GM13976 (cell line): ENCODE results near the gene ZNF839.

ENCODE experiments used
- DNase-seq: peaks from one replicate; pipeline ENCODE4 v3.0.0; 2012; ENCODE audit warnings: low spot score
- CTCF ChIP-seq: IDR thresholded peaks from 2 replicates; pipeline ENCODE4 v1.5.1; 2012; ENCODE audit warnings: borderline replicate concordance, mild to moderate bottlenecking; ENCODE audit not compliant: insufficient read depth; ENCODE audit errors: extremely low read depth, missing control alignments, control extremely low read depth
- in situ Hi-C: fragments of 300-500 bp; cut with MboI; formaldehyde crosslinking; loops from one replicate; pipeline ENCODE4 v1.12.0; 2022; ENCODE audit warnings: low sequenced_read_pairs, mixed read lengths, inconsistent platforms; ENCODE audit not compliant: unreplicated experiment

ZNF839 gene

DNA sequence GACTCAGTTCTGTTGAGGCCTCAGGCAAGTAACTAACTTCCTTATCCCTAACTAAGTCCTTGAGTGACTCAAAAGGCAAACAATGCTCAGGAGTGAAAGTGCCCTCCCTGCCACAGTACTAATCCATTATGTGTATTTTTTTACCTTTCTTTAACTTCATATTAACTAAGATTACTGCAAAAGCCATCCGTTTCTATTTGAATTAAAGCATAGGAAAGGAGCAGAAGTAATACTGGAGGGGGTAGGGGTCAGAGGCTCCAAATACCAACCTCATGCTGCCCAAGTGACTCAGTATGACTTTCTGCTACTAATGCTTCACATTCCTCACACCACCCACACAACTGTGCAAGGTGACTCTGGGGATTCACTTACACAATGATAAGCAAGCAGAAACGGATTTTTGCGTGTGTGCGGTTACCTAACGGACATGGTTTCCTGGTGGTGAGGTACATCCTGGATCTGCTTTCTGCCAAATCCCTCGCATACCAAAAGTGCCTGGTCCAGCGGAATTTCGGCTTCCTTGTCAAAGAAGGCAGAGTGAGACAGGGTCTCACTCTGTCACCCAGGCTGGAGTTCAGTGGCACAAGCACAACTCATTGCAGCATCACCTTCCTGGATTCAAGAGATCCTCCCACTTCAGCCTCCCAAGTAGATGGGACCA is 39.7 kb upstream of the ZNF839 start:
- no peak for DNase-seq
- in situ Hi-C loops, result no loop called here
- TF ChIP-seq CTCF, result no peak

GRCh38 chr14:102280376-102280962 is 39.1 kb upstream of the ZNF839 start:
- in situ Hi-C loops, result no loop called here
- TF ChIP-seq CTCF, result no peak
- no peak for DNase-seq

DNA sequence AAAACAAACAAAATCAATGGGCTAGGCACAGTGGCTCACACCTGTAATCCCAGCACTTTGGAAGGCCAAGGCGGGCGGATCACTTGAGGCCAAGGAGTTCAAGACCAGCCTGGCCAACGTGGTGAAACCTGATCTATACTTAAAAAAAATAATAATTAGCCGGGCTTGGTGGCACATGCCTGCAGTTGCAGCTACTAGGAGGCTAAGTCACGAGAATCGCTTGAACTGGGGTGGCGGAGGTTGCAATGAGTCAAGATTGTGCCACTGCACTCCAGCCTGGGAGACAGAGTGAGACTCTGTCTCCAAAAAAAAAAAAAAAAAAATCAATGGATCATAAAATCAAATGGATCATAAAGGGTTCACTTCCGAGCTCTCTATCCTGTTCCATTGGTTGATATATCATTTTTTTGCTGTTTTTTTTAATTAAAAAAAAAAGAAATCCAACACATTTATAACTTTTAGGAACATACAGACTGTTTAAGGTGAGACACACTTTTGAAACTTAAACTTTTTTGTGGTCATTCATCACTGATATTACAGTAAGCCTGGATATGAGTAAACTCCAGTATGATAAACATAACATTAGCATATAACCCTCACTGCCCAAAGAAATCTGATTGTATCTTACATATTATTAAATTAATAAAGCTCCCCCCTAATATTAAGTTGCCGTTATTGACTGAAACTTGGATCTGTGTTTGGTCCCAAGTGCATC is 36.6 kb upstream of the ZNF839 start:
- in situ Hi-C loops, result no loop called here
- no peak for TF ChIP-seq CTCF
- DNase-seq, result no peak

GRCh38 chr14:102283631-102284129 is 35.9 kb upstream of the ZNF839 start:
- in situ Hi-C loops, result no loop called here
- no peak for TF ChIP-seq CTCF

DNA sequence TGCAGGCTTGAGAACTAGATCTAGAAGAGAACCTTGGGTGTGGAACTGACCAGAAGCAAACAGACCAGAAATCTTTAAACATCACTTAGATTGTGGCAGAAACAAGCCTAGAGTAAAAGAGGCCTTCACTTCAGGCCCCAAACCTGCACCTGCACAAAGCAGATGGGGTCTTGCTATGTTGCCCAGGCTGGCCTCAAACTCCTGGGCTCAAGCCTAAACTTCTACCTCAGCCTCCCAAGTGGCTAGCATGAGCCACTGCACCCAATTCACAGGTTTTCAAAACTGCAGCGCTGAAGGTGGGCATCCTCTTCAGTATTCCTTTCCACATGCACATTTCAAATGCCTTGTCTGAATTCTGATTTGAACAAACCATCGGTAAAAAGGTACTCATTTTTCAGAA is 34.4 kb upstream of the ZNF839 start:
- no peak for DNase-seq
- in situ Hi-C loops, result no loop called here

More at GRCh38 chr14:102283631-102284129, 35.9 kb upstream of the ZNF839 start:
- no peak for DNase-seq

More for the DNA sequence above, 34.4 kb upstream of the ZNF839 start:
- TF ChIP-seq CTCF, result no peak
